GM12801 (cell line): Measurements from ENCODE around the gene CATSPERE.

ENCODE experiments used
- CTCF ChIP-seq: IDR thresholded peaks from one replicate; pipeline ENCODE4 v1.5.1; 2011; ENCODE audit warnings: control low read depth; ENCODE audit not compliant: insufficient read length; ENCODE audit errors: extremely low read depth

Gene CATSPERE

GRCh38 chr1:244515680-244516079 is 54.6 kb downstream of the CATSPERE start:
- TF ChIP-seq CTCF: no peak

- no peak for TF ChIP-seq CTCF
These were observed 75.2 kb downstream of the CATSPERE start for GRCh38 chr1:244536316-244536715.

- no peak for TF ChIP-seq CTCF
These were observed 84.4 kb downstream of the CATSPERE start for GRCh38 chr1:244545511-244545910.

- TF ChIP-seq CTCF: no peak
These were observed 87.6 kb downstream of the CATSPERE start for GRCh38 chr1:244548558-244549115.

GRCh38 chr1:244552336-244552735 is 91.3 kb downstream of the CATSPERE start:
- no peak for TF ChIP-seq CTCF

- TF ChIP-seq CTCF: no peak
These were observed 95.2 kb downstream of the CATSPERE start for GRCh38 chr1:244556263-244556662.

GRCh38 chr1:244557565-244557964 is 96.5 kb downstream of the CATSPERE start:
- no peak for TF ChIP-seq CTCF
